ENCODE results near the gene KIAA1614.
A peak's percentile ranks its signal among the peaks of the same experiment; 100 is the strongest.

Gene KIAA1614

DNA sequence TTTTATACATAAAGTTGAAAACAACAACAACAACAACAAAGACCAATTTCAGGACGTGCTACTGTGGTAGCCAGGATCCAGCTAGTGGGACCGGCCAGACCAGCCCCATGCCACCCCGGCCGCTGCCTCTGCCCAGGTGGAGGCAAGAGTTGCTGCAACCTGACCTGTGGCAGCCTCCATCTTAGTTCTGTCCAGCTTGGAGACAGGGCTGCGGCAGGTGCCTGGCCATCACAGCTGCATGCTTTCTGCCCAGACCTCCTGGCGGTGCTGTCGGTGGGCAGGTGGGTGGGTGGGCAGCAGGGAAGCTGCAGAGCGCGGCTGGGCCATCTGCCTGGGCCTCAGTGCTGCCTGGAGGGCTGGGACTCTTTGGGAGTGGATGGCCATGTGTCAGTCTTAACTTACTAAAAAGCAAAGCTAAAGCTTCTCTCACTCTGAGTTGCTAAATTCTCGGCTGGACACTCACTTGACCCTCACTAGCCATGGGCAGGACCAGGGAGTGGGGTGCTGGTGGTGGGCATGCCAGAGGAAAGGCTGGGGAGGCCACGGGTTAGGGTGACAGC is 38.6 kb downstream of the KIAA1614 start:
- Histone ChIP-seq H3K23ac (ENCODE audit: low read length) (no peak overlapping the region), H2BK15ac (replicated peaks; ENCODE audit: low read depth) (no peak overlapping the region), H2BK120ac (ENCODE audit: low read depth, low read length) (no peak overlapping the region), H3K79me1 (ENCODE audit: low read length) (no peaks in the 10 kb centered on the region), H2AK5ac (ENCODE audit: low read length) (no peak overlapping the region), H3K36me3 (ENCODE audit: control insufficient read depth, insufficient read depth, low read length) (no peaks in the 10 kb centered on the region), H4K5ac (ENCODE audit: low read length) (no peak overlapping the region), H3K27ac (ENCODE audit: low read depth, low read length) (no peak overlapping the region), H3K18ac (ENCODE audit: low read length) (no peak overlapping the region), H4K8ac (ENCODE audit: low read depth, low read length) (no peak overlapping the region), H2BK5ac (ENCODE audit: low read length) (no peak overlapping the region), H3K56ac (ENCODE audit: low read length) (no peak overlapping the region), H3K27me3 (ENCODE audit: insufficient read depth, low read length, poor library complexity) (no peaks in the 10 kb centered on the region), H3K4me1 (ENCODE audit: control insufficient read depth, low read depth, low read length) (no peaks in the 10 kb centered on the region), H3K4me3 (ENCODE audit: low read length) (no peak overlapping the region), H3K9ac (ENCODE audit: low read length) (no peak overlapping the region), H3K79me2 (ENCODE audit: control insufficient read depth, insufficient read depth, low read length) (no peaks in the 10 kb centered on the region), H3K4ac (ENCODE audit: low read depth, low read length) (no peak overlapping the region), H3K4me2 (ENCODE audit: low read length) (no peak overlapping the region)
- no CpG with 5 or more reads among the region's 11 CpGs for WGBS (ENCODE audit: extremely low coverage, insufficient coverage, low lambda C conversion rate)
- no peak for DNase-seq

GRCh38 chr1:180951836-180952656 is 39.3 kb downstream of the KIAA1614 start:
- no peak overlapping the region for H2BK120ac ChIP-seq (ENCODE audit: low read depth, low read length)
- no peak overlapping the region for H2BK15ac ChIP-seq (replicated peaks; ENCODE audit: low read depth)
- H3K4me2 ChIP-seq (ENCODE audit: low read length), result no peak overlapping the region
- no peaks in the 10 kb centered on the region for H3K79me2 ChIP-seq (ENCODE audit: control insufficient read depth, insufficient read depth, low read length)
- WGBS (ENCODE audit: extremely low coverage, insufficient coverage, low lambda C conversion rate), result no CpG with 5 or more reads among the region's 5 CpGs
- H4K8ac ChIP-seq (ENCODE audit: low read depth, low read length), result no peak overlapping the region
- no peak overlapping the region for H2BK5ac ChIP-seq (ENCODE audit: low read length)
- no peak overlapping the region for H3K18ac ChIP-seq (ENCODE audit: low read length)
- no peaks in the 10 kb centered on the region for H3K27me3 ChIP-seq (ENCODE audit: insufficient read depth, low read length, poor library complexity)
- H2AK5ac ChIP-seq (ENCODE audit: low read length), result no peak overlapping the region
- no peaks in the 10 kb centered on the region for H3K36me3 ChIP-seq (ENCODE audit: control insufficient read depth, insufficient read depth, low read length)
- H4K5ac ChIP-seq (ENCODE audit: low read length), result no peak overlapping the region
- no peaks in the 10 kb centered on the region for H3K79me1 ChIP-seq (ENCODE audit: low read length)
- H3K4me1 ChIP-seq (ENCODE audit: control insufficient read depth, low read depth, low read length), result no peaks in the 10 kb centered on the region
- H3K4me3 ChIP-seq (ENCODE audit: low read length), result no peak overlapping the region
- no peak overlapping the region for H3K4ac ChIP-seq (ENCODE audit: low read depth, low read length)
- H3K56ac ChIP-seq (ENCODE audit: low read length), result peak overlapping the region; percentile 25
- H3K9ac ChIP-seq (ENCODE audit: low read length), result no peak overlapping the region
- DNase-seq, result peak; percentile 78
- no peak overlapping the region for H3K23ac ChIP-seq (ENCODE audit: low read length)
- H3K27ac ChIP-seq (ENCODE audit: low read depth, low read length), result no peak overlapping the region

DNA sequence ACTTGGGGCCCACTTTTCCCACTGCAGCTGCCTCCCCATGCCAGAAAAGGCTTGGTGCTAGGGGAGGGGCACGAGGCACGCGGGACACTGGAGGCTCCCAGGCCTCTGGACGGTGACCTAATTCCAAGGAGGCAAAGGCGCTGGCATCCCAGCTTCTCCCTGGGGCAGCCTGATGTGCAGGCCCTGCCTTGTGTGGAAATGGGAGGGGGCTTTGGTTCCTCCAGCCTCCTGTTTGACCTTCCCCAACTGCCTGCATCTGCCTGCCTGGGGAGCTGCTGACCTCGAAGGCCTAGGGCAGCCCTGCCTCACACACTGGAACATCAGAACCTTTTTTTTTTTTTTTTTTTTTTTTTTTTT is 39.9 kb downstream of the KIAA1614 start:
- no peaks in the 10 kb centered on the region for H3K27me3 ChIP-seq (ENCODE audit: insufficient read depth, low read length, poor library complexity)
- no peak for DNase-seq

GRCh38 chr1:180953291-180954004 is 40.8 kb downstream of the KIAA1614 start:
- H3K56ac ChIP-seq (ENCODE audit: low read length), result peak overlapping the region; percentile 34
- H3K36me3 ChIP-seq (ENCODE audit: control insufficient read depth, insufficient read depth, low read length), result no peaks in the 10 kb centered on the region
- no peaks in the 10 kb centered on the region for H3K4me1 ChIP-seq (ENCODE audit: control insufficient read depth, low read depth, low read length)
- no peak overlapping the region for H3K4me2 ChIP-seq (ENCODE audit: low read length)
- no peak overlapping the region for H4K5ac ChIP-seq (ENCODE audit: low read length)
- no peak overlapping the region for H4K8ac ChIP-seq (ENCODE audit: low read depth, low read length)
- H2BK15ac ChIP-seq (replicated peaks; ENCODE audit: low read depth), result no peak overlapping the region
- no peak overlapping the region for H2BK5ac ChIP-seq (ENCODE audit: low read length)
- H3K9ac ChIP-seq (ENCODE audit: low read length), result no peak overlapping the region
- no peak overlapping the region for H2AK5ac ChIP-seq (ENCODE audit: low read length)
- no peak overlapping the region for H3K4me3 ChIP-seq (ENCODE audit: low read length)
- H3K79me2 ChIP-seq (ENCODE audit: control insufficient read depth, insufficient read depth, low read length), result no peaks in the 10 kb centered on the region
- no peak for DNase-seq
- no peak overlapping the region for H3K23ac ChIP-seq (ENCODE audit: low read length)
- H3K79me1 ChIP-seq (ENCODE audit: low read length), result no peaks in the 10 kb centered on the region
- no peaks in the 10 kb centered on the region for H3K27me3 ChIP-seq (ENCODE audit: insufficient read depth, low read length, poor library complexity)
- H3K4ac ChIP-seq (ENCODE audit: low read depth, low read length), result no peak overlapping the region
- H3K18ac ChIP-seq (ENCODE audit: low read length), result no peak overlapping the region
- no peak overlapping the region for H3K27ac ChIP-seq (ENCODE audit: low read depth, low read length)
- no CpG with 5 or more reads among the region's 41 CpGs for WGBS (ENCODE audit: extremely low coverage, insufficient coverage, low lambda C conversion rate)
- H2BK120ac ChIP-seq (ENCODE audit: low read depth, low read length), result no peak overlapping the region

More for the DNA sequence above, 39.9 kb downstream of the KIAA1614 start:
- Histone ChIP-seq H3K27ac (ENCODE audit: low read depth, low read length) (no peak overlapping the region), H3K36me3 (ENCODE audit: control insufficient read depth, insufficient read depth, low read length) (no peaks in the 10 kb centered on the region), H2BK5ac (ENCODE audit: low read length) (no peak overlapping the region), H3K4me3 (ENCODE audit: low read length) (no peak overlapping the region), H3K18ac (ENCODE audit: low read length) (no peak overlapping the region), H3K4me1 (ENCODE audit: control insufficient read depth, low read depth, low read length) (no peaks in the 10 kb centered on the region), H4K5ac (ENCODE audit: low read length) (no peak overlapping the region), H3K9ac (ENCODE audit: low read length) (no peak overlapping the region), H3K4me2 (ENCODE audit: low read length) (no peak overlapping the region), H3K23ac (ENCODE audit: low read length) (no peak overlapping the region), H3K79me1 (ENCODE audit: low read length) (no peaks in the 10 kb centered on the region), H3K79me2 (ENCODE audit: control insufficient read depth, insufficient read depth, low read length) (no peaks in the 10 kb centered on the region), H3K56ac (ENCODE audit: low read length) (peak overlapping the region; percentile 34), H4K8ac (ENCODE audit: low read depth, low read length) (no peak overlapping the region), H2BK15ac (replicated peaks; ENCODE audit: low read depth) (no peak overlapping the region), H2AK5ac (ENCODE audit: low read length) (no peak overlapping the region), H3K4ac (ENCODE audit: low read depth, low read length) (no peak overlapping the region), H2BK120ac (ENCODE audit: low read depth, low read length) (no peak overlapping the region)
- WGBS (ENCODE audit: extremely low coverage, insufficient coverage, low lambda C conversion rate), result no CpG with 5 or more reads among the region's 6 CpGs

GRCh38 chr1:180954005-180954800 is 41.5 kb downstream of the KIAA1614 start:
- Histone ChIP-seq H2BK15ac (replicated peaks; ENCODE audit: low read depth) (no peak overlapping the region), H3K18ac (ENCODE audit: low read length) (no peak overlapping the region), H2BK120ac (ENCODE audit: low read depth, low read length) (no peak overlapping the region), H3K9ac (ENCODE audit: low read length) (peak overlapping the region; percentile 54), H3K4ac (ENCODE audit: low read depth, low read length) (no peak overlapping the region), H4K5ac (ENCODE audit: low read length) (no peak overlapping the region), H2AK5ac (ENCODE audit: low read length) (no peak overlapping the region), H3K4me3 (ENCODE audit: low read length) (no peak overlapping the region), H3K36me3 (ENCODE audit: control insufficient read depth, insufficient read depth, low read length) (no peaks in the 10 kb centered on the region), H3K79me2 (ENCODE audit: control insufficient read depth, insufficient read depth, low read length) (no peaks in the 10 kb centered on the region), H3K27me3 (ENCODE audit: insufficient read depth, low read length, poor library complexity) (no peaks in the 10 kb centered on the region), H2BK5ac (ENCODE audit: low read length) (no peak overlapping the region), H4K8ac (ENCODE audit: low read depth, low read length) (no peak overlapping the region), H3K4me1 (ENCODE audit: control insufficient read depth, low read depth, low read length) (no peaks in the 10 kb centered on the region), H3K56ac (ENCODE audit: low read length) (peak overlapping the region; percentile 49), H3K27ac (ENCODE audit: low read depth, low read length) (no peak overlapping the region), H3K4me2 (ENCODE audit: low read length) (no peak overlapping the region), H3K79me1 (ENCODE audit: low read length) (no peaks in the 10 kb centered on the region), H3K23ac (ENCODE audit: low read length) (no peak overlapping the region)
- no peak for DNase-seq
- WGBS (ENCODE audit: extremely low coverage, insufficient coverage, low lambda C conversion rate), result no CpG with 5 or more reads among the region's 74 CpGs
